NCI-H1694 treated with DMSO at 0.1 percent for 48 hours (cell line): ENCODE measurements around the gene GLI1.
"Not testable (repeated sequence)": the region's sequence is repeated elsewhere in the genome, so short reads cannot be mapped to it uniquely, and the experiment has no call there.

Experiments
- DNase-seq: peaks from one replicate; lab custom pipeline; 2025; lab: John Stamatoyannopoulos, UW

GLI1 gene

GRCh38 chr12:57476162-57476992 is 16.8 kb downstream of the GLI1 start:
- no peak for DNase-seq

- no peak for DNase-seq
These were observed 17.6 kb downstream of the GLI1 start for GRCh38 chr12:57476993-57477709.

GRCh38 chr12:57477710-57478681 is 18.4 kb downstream of the GLI1 start:
- DNase-seq, result no peak

GRCh38 chr12:57479043-57479375 is 19.4 kb downstream of the GLI1 start:
- DNase-seq, result no peak

- no peak for DNase-seq
These were observed 20.0 kb downstream of the GLI1 start, which contains the start of gene ARHGAP9 for GRCh38 chr12:57479376-57480115. ARHGAP9 (minus strand) TSS chr12:57479866; CDS start chr12:57479406, 460 bp downstream.

- no peak for DNase-seq
These were observed 22.1 kb downstream of the GLI1 start for GRCh38 chr12:57481671-57482070.

- no peak for DNase-seq
These were observed 23.9 kb downstream of the GLI1 start for GRCh38 chr12:57483466-57483865.

- DNase-seq, result no peak
These were observed 26.1 kb downstream of the GLI1 start for GRCh38 chr12:57485695-57486094.

- no peak for DNase-seq
These were observed 27.5 kb downstream of the GLI1 start for GRCh38 chr12:57487055-57487596.

- DNase-seq, result peak; percentile 93
These were observed 28.2 kb downstream of the GLI1 start, which contains the start of gene MARS1 for GRCh38 chr12:57487597-57488401. MARS1 (plus strand) TSS chr12:57488068; CDS start chr12:57488091, 23 bp downstream.

- peak; percentile 17 for DNase-seq
These were observed 29.0 kb downstream of the GLI1 start for GRCh38 chr12:57488402-57489156.

- DNase-seq, result no peak
These were observed 29.6 kb downstream of the GLI1 start for GRCh38 chr12:57489157-57489641.

GRCh38 chr12:57490126-57490525 is 30.5 kb downstream of the GLI1 start:
- DNase-seq, result no peak

- peak; percentile 43 for DNase-seq
These were observed 32.1 kb downstream of the GLI1 start for GRCh38 chr12:57491393-57492280.

- DNase-seq, result not testable (repeated sequence)
These were observed 35.6 kb downstream of the GLI1 start for GRCh38 chr12:57495051-57495701.

- no peak for DNase-seq
These were observed 37.2 kb downstream of the GLI1 start for GRCh38 chr12:57496822-57497221.
